Glomerular visceral epithelial cell (primary cell): ENCODE measurements around the gene CENPVL3.
"Not testable (repeated sequence)": the region's sequence is repeated elsewhere in the genome, so short reads cannot be mapped to it uniquely, and the experiment has no call there.

Experiments
- DNase-seq: peaks from one replicate; pipeline ENCODE4 v3.0.0-alpha.2; 2016; ENCODE audit errors: extremely low spot score

CENPVL3 gene

DNA sequence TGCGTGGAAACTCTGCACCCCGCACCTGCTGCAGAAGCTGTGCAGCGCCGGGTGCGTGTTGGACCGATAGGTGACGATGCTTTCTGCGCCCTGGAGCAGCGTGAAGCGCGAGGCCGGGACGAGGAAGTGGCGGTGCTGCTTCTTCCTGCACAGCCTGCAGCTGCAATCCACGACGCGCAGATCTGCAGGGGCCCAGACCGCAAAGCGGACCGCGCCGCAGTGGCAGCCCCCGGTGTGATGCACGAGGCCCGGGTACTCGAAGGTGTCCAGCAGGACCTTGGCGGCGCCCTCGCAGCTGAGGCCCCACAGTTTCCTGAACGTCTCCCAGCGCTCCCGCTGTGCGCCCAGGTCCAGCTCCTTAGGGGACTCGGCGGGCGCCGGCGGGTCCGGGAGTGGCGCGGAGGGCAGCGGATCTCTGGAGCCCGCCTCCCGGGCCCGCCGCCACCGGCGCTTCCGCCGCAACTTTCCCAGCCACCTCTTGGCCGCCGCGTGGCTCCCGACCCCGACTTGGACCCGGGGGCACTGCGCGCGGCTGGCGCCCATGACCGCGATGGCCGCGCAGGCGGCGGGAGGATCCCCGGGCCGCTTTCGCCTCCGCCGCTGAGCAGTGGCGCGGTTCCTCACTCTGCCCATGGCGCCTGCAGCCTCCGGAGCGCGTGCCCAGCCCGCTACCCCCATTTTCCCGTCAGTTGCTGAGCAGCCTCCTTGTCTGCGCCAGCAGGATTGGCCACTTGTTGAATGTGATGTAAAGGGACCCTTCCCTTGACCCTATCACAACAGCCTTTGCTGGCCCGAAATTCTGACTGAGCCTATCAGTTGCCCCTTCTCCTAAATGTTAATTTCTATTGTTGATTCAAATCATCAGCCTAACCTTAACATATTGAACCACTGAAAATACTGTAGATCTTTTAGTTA, at the start of gene CENPVL3:
CENPVL3 (minus strand) TSS at position 672 of the 915 bp plus-strand sequence; CDS start at position 633, 39 bp downstream.
- DNase-seq, result not testable (repeated sequence)

DNA sequence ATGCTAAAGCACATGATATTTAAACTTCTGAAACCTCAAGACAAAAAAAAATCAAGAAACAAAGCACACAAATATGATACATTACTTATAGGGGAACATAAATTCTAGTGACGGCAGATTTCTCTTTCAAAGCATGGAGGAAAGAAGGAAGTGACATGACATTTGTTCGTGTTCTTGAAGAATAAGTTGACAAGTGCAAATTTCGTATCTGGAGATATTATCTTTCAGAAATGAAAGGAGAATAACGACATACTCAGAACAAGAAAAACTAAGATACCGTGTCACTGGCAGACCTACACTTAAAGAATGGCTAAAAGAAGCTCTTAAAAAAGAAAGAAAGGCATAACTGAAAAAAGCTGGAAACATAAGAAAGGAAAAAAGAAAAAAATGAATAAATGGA, 47.3 kb upstream of the CENPVL3 start:
- no peak for DNase-seq

DNA sequence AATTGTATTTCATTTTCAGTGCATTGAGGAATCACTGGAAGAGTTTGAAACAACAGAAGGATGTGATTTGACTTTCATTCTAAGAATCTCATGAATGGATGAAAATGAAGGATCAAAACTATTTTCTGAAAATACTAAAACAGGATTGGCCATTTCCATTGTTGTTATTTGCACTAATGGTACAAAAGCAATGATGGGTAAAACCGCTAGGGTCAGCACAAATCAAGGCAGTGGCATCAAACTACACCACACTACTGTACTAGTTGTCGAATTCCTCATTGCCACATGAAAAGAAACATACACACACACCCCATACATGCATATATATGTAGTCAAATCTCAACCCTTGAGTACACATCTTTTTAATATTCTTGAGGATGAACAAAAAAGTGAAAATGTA, 24.7 kb upstream of the CENPVL3 start:
- no peak for DNase-seq

DNA sequence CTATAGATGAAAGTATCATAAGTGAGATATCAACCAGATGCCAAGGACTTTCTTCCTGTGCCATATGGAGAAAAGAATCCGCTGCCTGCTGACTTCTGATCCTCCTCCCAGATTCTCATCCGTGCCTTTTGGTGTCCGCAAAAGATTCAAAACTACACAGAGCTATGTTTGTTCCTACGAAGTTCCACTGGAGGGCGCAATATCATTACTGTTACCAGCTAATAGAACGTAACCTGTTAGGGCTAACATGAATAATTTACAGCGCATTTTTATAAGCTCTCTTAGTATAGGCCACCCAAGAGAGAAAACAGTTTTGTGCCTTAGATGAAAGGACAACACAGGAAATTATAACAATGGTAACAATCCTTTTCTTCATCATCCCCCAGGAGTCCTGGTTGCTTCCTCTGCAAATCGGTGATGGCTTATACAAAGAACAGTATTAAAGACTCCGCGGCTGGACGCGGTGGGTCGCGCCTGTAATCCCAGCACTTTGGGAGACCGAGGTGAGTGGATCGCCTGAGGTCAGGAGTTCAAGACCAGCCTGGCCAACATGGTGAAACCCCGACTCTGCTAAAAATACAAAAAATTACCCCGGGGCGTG, 22.8 kb upstream of the CENPVL3 start:
- DNase-seq, result peak; percentile 42

DNA sequence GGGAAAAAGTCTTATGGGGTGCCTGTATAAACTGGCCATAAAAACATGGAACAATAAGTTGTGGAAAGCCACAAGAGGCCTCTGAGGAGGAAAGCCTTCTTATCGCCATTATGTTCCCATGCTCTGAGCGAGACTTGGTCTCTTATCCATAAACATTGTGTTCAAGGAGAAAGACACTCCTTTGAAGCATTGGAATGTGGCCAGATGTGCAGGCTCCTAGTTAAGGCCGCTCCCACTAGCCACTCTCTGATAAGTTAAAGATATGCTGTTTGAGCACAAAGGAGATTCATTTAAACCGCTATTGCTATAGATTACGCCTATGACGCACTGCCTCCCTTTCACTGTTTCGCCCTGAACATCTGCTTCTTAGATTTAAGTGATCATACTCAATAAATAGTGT, 17.8 kb upstream of the CENPVL3 start:
- DNase-seq, result not testable (repeated sequence)

DNA sequence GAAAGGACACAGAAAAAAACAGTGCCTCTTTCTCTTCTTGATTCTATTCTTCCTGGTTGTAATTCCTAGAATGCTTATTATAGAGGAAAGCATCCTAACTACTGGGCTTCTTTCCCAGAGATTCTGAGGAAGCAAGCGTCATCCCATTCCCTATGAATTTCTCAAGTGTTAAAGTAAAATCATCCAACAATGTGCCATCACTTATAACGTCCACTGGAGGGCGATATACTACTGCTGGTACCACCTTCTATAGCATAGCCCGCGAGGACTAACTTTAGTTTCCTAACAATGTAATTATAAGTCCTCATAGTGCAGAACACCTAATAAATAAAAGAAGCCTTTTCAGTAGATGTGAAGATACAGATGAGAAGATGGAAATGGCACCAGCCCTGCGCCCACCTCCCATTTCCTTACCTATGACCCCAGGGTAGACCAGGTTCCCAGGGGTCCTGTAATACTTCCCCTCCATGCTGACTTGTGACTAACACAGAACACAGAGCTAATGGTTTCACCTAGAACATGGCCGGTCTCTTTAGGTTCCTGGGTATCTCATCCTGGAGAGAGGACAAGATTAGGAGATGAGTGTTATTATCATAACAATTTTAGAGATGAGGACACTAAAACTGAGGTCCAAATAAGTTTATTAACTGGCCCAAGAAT, 4.2 kb downstream of the CENPVL3 start:
- DNase-seq, result peak; percentile 8

DNA sequence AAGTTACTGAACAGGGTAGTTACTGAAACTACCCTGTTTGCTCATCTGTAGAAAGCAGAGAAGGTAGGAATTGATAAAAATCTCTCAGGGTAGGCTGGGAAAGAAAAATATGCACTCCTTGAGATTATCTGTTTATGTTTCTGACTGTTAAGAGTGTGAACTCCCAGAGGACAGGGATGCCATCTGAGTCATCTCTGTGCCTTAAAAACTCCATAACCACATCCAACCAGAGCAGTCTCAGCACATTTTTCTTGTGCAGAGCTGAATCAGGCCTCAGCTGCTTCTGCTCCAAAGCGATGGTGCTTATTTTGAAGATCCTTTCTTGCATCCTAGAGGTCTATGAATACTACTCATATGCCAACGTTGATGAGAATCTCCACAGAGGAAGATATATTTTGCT, 9.9 kb downstream of the CENPVL3 start:
- no peak for DNase-seq

DNA sequence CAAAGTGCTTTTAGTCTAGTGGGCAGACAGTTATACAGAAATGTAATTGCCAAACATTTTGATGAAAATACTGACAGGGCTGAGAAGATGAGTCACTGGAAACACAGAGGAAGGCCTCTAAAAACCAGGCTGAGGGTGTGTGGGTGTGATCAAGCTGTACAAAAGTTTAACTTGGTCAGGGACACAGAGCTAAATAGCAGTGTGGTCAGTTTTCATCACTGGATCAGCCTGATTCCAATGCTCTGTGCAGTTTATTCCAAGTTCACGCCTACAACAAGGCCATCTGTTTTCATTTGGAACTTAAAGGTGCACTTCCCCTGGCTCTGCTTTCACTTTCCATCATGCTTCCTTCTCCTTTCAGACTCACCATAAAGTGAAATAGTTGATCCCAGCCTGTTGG, 10.6 kb downstream of the CENPVL3 start:
- no peak for DNase-seq

DNA sequence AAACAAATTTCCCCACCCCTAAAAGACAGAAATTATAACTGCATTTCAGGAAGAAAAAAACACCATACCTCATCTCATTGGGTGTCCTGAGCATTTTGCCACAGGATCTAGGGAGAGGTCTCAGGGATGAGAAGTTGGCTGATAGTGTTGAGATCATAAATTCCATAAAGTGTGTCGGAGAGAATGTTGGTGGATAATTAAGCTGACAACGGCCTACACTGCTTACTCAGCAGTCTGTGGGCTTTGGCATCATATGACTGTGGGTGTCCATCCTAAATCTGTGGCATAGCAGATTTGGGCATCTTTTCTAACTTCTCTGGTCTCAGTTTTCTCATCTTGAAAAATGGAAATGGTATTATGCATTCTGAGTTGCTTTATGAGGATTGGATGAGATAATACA, 12.3 kb downstream of the CENPVL3 start:
- DNase-seq, result no peak

DNA sequence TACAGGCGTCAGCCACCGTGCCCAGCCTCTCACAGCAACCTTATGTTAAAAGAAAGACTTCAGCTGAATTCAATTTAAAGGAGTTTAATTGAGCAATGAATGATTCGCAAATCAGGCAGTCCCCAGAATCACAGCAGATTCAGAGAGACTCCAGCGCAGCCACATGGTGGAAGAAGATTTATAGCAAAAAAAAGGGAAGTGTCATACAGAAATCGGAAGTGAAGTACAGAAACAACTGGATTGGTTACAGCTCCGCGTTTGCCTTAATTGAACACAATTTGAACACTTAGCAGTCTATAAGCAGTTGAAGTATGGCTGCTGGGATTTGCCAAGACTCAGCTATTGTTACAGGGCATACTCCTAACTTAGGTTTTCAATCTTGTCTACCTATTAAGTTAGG, 19.8 kb downstream of the CENPVL3 start:
- no peak for DNase-seq

DNA sequence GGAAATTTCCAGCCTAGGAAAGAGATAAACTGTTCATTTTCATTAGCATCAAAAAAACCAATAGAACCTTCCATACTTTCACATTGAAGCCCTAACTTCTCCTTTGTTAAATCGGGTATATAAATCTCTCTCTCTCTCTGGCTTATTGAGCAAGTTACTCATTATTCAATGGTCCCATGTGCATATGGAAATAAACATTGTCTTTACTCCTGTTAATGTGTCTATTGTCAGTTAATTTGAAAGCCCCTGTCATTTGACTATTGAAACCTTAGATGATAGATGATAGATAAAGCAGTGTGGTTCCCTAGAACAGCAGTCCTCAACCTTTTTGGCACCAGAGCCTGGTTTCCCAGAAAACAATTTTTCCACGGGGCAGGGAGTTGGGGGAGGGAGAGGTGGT, 46.8 kb downstream of the CENPVL3 start:
- DNase-seq, result no peak

DNA sequence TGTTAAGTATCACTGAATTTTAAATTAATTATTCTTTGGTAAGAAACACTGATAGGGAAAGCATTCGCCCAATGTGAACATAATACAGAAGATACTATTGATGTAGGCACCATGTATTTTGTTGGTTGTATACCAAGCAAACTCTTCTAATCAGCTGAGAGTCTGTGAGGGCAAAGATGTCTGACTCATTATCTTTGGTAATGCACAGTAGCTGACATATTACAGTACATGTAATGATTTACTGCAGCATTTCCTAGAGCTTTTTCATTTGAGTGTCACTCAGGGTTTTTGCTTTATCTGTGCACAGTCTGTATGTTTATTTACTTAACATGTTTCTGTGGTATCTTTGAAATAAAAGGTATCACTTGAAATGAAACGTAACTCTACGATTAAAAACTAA, 49.2 kb downstream of the CENPVL3 start:
- DNase-seq, result no peak

DNA sequence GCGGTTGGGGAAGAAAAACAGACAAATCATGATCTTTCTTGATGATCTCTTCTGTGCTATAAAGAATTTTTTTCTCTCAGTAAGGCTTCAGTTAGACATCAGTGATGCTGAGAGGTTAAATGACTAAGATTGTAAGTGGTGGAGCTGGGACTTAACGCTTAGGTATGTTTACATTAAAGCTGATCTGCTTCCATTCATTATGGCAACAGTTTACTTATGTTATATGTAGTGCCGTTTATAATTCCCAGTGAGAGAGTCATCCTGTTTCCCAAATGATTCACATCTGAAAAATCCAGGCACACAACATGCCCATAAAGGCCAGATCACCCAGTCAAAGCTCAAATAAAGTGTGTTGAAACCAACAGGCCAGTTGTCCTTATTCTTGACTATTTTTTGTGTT, 50.1 kb downstream of the CENPVL3 start:
- no peak for DNase-seq
